HG03095 (cell line): ENCODE results near the gene LMF1.
"Not testable (repeated sequence)": the region's sequence is repeated elsewhere in the genome, so short reads cannot be mapped to it uniquely, and the experiment has no call there.

Experiments used
- ATAC-seq: cut with Tn5 transposase; IDR thresholded peaks from one replicate; pipeline ENCODE4 v1.9.1; 2021; ENCODE audit warnings: moderate library complexity; ENCODE audit not compliant: unreplicated experiment

LMF1 gene

GRCh38 chr16:886084-886543 is 84.7 kb downstream of the LMF1 start:
- ATAC-seq = no peak

- ATAC-seq = no peak
These were observed 85.4 kb downstream of the LMF1 start for GRCh38 chr16:885391-885790.

GRCh38 chr16:884232-884631 is 86.6 kb downstream of the LMF1 start:
- ATAC-seq = no peak

GRCh38 chr16:883781-884180 is 87.0 kb downstream of the LMF1 start:
- ATAC-seq = no peak

GRCh38 chr16:883340-883739 is 87.4 kb downstream of the LMF1 start:
- no peak for ATAC-seq

GRCh38 chr16:882671-883070 is 88.1 kb downstream of the LMF1 start:
- ATAC-seq = not testable (repeated sequence)

GRCh38 chr16:882256-882655 is 88.5 kb downstream of the LMF1 start:
- no peak for ATAC-seq

GRCh38 chr16:881219-882097 is 89.3 kb downstream of the LMF1 start:
- no peak for ATAC-seq

- ATAC-seq = no peak
These were observed 90.2 kb downstream of the LMF1 start for GRCh38 chr16:880471-881171.

- no peak for ATAC-seq
These were observed 90.8 kb downstream of the LMF1 start for GRCh38 chr16:879986-880385.

- ATAC-seq = no peak
These were observed 91.3 kb downstream of the LMF1 start for GRCh38 chr16:879461-879861.

- ATAC-seq = no peak
These were observed 91.9 kb downstream of the LMF1 start for GRCh38 chr16:878886-879285.

- ATAC-seq = no peak
These were observed 92.6 kb downstream of the LMF1 start for GRCh38 chr16:878072-878784.

GRCh38 chr16:877242-878071 is 93.3 kb downstream of the LMF1 start:
- no peak for ATAC-seq

GRCh38 chr16:876523-877241 is 94.1 kb downstream of the LMF1 start:
- ATAC-seq = no peak

GRCh38 chr16:876041-876335 is 94.8 kb downstream of the LMF1 start:
- ATAC-seq = no peak

- no peak for ATAC-seq
These were observed 95.4 kb downstream of the LMF1 start for GRCh38 chr16:875182-876040.

- no peak for ATAC-seq
These were observed 96.2 kb downstream of the LMF1 start for GRCh38 chr16:874366-875181.
